ENCODE data around the gene SMPD3.
A peak's percentile ranks its signal among the peaks of the same experiment; 100 is the strongest.

Gene SMPD3

GRCh38 chr16:68319185-68319908, 129.0 kb downstream of the SMPD3 start:
- DNase-seq = no peak

GRCh38 chr16:68313116-68313515, 135.2 kb downstream of the SMPD3 start:
- DNase-seq = no peak

- peak; percentile 95 for DNase-seq
These were observed 137.4 kb downstream of the SMPD3 start, which contains the start of the genes PRMT7 and SLC7A6OS for GRCh38 chr16:68310774-68311511. PRMT7 (plus strand) TSS chr16:68311019; CDS start chr16:68315980, 4,961 bp downstream. SLC7A6OS (minus strand) TSS chr16:68310946; CDS start chr16:68310926, 20 bp downstream.

GRCh38 chr16:68310437-68310773, 137.9 kb downstream of the SMPD3 start:
- DNase-seq = no peak

- DNase-seq = no peak
These were observed 138.5 kb downstream of the SMPD3 start for GRCh38 chr16:68309799-68310198.

Measured in OCI-M1 (cell line).